Measurements from ENCODE around the gene CCL13. TPM values are rescaled to one million over a fixed set of nuclear protein-coding genes. Genes with fewer than 3 reads are reported as not detected.

Gene CCL13
- 0.16 TPM in 1 of 2 replicates, not detected in the other for polyA plus RNA-seq (2011; rRNA removed)
- polyA minus RNA-seq (2011; rRNA and poly(A)+ RNA removed), result 0.52 TPM in 1 of 2 replicates, not detected in the other

GRCh38 chr17:34356194-34356593, at the start of gene CCL13:
TSS of gene CCL13 (plus strand) at chr17:34356480. CDS start at chr17:34356527, 47 bp downstream.
- no peak for TF ChIP-seq CTCF (IDR thresholded peaks at IDR 0.05; ENCODE audit: low read depth, low read length)
- no peaks in the 10 kb centered on the region for H3K27me3 ChIP-seq (ENCODE audit: control insufficient read depth, insufficient read depth, low read length)
- ChIA-PET POLR2A (interaction anchor here (2.2 to 3.1 kb wide), 2 partner anchors 101 to 104 kb away, joined by 9 to 15 read pairs; partner anchors contain the start of gene CCL2), CTCF (interaction anchor here (0.9 to 14.0 kb wide), 4 partner anchors 51 to 185 kb away, joined by 3 to 849 read pairs (median 6); no protein-coding TSS in a partner anchor)
- no peak within 1 kb of the TSS for H3K27ac ChIP-seq (ENCODE audit: low read depth, low read length)
- H3K4me3 ChIP-seq (ENCODE audit: low read depth, low read length), result no peak within 1 kb of the TSS
- no peak for DNase-seq (ENCODE audit: low read depth, low spot score)
- H3K9me3 ChIP-seq (ENCODE audit: control insufficient read depth, insufficient read depth, low read length), result no peaks in the 10 kb centered on the region

- Histone ChIP-seq H3K9me3 (ENCODE audit: control insufficient read depth, insufficient read depth, low read length) (no peaks in the 10 kb centered on the region), H3K4me3 (ENCODE audit: low read depth, low read length) (no peak overlapping the region), H3K27me3 (ENCODE audit: control insufficient read depth, insufficient read depth, low read length) (no peaks in the 10 kb centered on the region), H3K27ac (ENCODE audit: low read depth, low read length) (peak overlapping the region; percentile 0)
- ChIA-PET CTCF (interaction anchor here (1.2 to 14.2 kb wide), 10 partner anchors 12 to 139 kb away, joined by 3 to 192 read pairs (median 4); partner anchors contain the start of genes CCL1, CCL2 and CCL8), POLR2A (interaction anchor here (1.1 kb wide), 1 partner anchor 55 kb away, joined by 3 read pairs; no protein-coding TSS in a partner anchor)
- DNase-seq (ENCODE audit: low read depth, low spot score), result no peak
- no peak for TF ChIP-seq CTCF (IDR thresholded peaks at IDR 0.05; ENCODE audit: low read depth, low read length)
Measured at GRCh38 chr17:34307110-34307509, 49.2 kb upstream of the CCL13 start.

- ChIA-PET CTCF (interaction anchor here (4.0 to 14.2 kb wide), 2 partner anchors 52 to 108 kb away, joined by 53 to 192 read pairs; partner anchors contain the start of gene CCL1), POLR2A (no interaction called here)
- H3K4me3 ChIP-seq (ENCODE audit: low read depth, low read length), result no peak overlapping the region
- no peak for DNase-seq (ENCODE audit: low read depth, low spot score)
- H3K27me3 ChIP-seq (ENCODE audit: control insufficient read depth, insufficient read depth, low read length), result no peaks in the 10 kb centered on the region
- H3K27ac ChIP-seq (ENCODE audit: low read depth, low read length), result no peak overlapping the region
- TF ChIP-seq CTCF (IDR thresholded peaks at IDR 0.05; ENCODE audit: low read depth, low read length), result no peak
- no peaks in the 10 kb centered on the region for H3K9me3 ChIP-seq (ENCODE audit: control insufficient read depth, insufficient read depth, low read length)
Measured at GRCh38 chr17:34308371-34308770, 47.9 kb upstream of the CCL13 start.

GRCh38 chr17:34311291-34311690, 45.0 kb upstream of the CCL13 start:
- Histone ChIP-seq H3K9me3 (ENCODE audit: control insufficient read depth, insufficient read depth, low read length) (no peaks in the 10 kb centered on the region), H3K4me3 (ENCODE audit: low read depth, low read length) (no peak overlapping the region), H3K27me3 (ENCODE audit: control insufficient read depth, insufficient read depth, low read length) (no peaks in the 10 kb centered on the region), H3K27ac (ENCODE audit: low read depth, low read length) (no peak overlapping the region)
- TF ChIP-seq CTCF (IDR thresholded peaks at IDR 0.05; ENCODE audit: low read depth, low read length), result no peak
- DNase-seq (ENCODE audit: low read depth, low spot score), result no peak
- POLR2A ChIA-PET, result no interaction called here
- CTCF ChIA-PET, result interaction anchor here (1.0 to 14.2 kb wide), 2 partner anchors 49 to 140 kb away, joined by 3 to 192 read pairs; partner anchors contain the start of gene CCL1

- no peak overlapping the region for H3K27ac ChIP-seq (ENCODE audit: low read depth, low read length)
- POLR2A ChIA-PET, result interaction anchor here (1.4 kb wide), 1 partner anchor 10 kb away, joined by 3 read pairs; no protein-coding TSS in a partner anchor
- CTCF ChIA-PET, result interaction anchor here (1.0 to 14.2 kb wide), 2 partner anchors 48 to 141 kb away, joined by 3 to 192 read pairs; partner anchors contain the start of gene CCL1
- H3K4me3 ChIP-seq (ENCODE audit: low read depth, low read length), result no peak overlapping the region
- H3K27me3 ChIP-seq (ENCODE audit: control insufficient read depth, insufficient read depth, low read length), result no peaks in the 10 kb centered on the region
- TF ChIP-seq CTCF (IDR thresholded peaks at IDR 0.05; ENCODE audit: low read depth, low read length), result no peak
- no peaks in the 10 kb centered on the region for H3K9me3 ChIP-seq (ENCODE audit: control insufficient read depth, insufficient read depth, low read length)
- DNase-seq (ENCODE audit: low read depth, low spot score), result no peak
Measured at GRCh38 chr17:34312080-34312479, 44.2 kb upstream of the CCL13 start.
